CD14-positive monocyte (primary cell): ENCODE measurements around the gene GCA. TPM values are rescaled to one million over a fixed set of nuclear protein-coding genes. Genes with fewer than 3 reads are reported as not detected.

Source experiments
- DNase-seq, 3 donors: peaks; one replicate each; pipeline ENCODE4 v3.0.0-alpha.2; 2011 to 2022
- H2AFZ ChIP-seq: 2 replicates; pipeline ENCODE4 v1.6.0; 2012; ENCODE audit warnings: mild to moderate bottlenecking, low read depth, low read length, inconsistent platforms; ENCODE audit not compliant: insufficient read depth, poor library complexity, severe bottlenecking
- H3K27ac ChIP-seq, 2 donors: 1 replicate in 1 of 2; 2 replicates in 1 of 2; pipeline ENCODE4 v1.5.1; 2012 to 2013; ENCODE audit warnings: low read length in 2 of 2, control low read depth in 1 of 2, inconsistent platforms in 1 of 2, low read depth in 1 of 2, mild to moderate bottlenecking in 1 of 2
- H3K27me3 ChIP-seq, 2 donors: one replicate each; pipeline versions ENCODE4 v1.6.0 to v1.6.1; 2011 to 2013; ENCODE audit warnings: low read length in 2 of 2; ENCODE audit not compliant: control insufficient read depth in 2 of 2, insufficient read depth in 2 of 2
- H3K36me3 ChIP-seq, 2 donors: replicated peaks in 1 of 2; 1 replicate in 1 of 2; 2 replicates in 1 of 2; pipeline versions ENCODE4 v1.5.1 to v1.6.1; 2012 to 2013; ENCODE audit warnings: low read length in 2 of 2, control low read depth in 1 of 2, inconsistent platforms in 1 of 2, mild to moderate bottlenecking in 1 of 2; ENCODE audit not compliant: insufficient read depth in 2 of 2, control insufficient read depth in 1 of 2
- H3K4me1 ChIP-seq, 2 donors: 1 replicate in 1 of 2; 2 replicates in 1 of 2; pipeline versions ENCODE4 v1.5.1 to v1.6.1; 2012 to 2013; ENCODE audit warnings: low read length in 2 of 2, control low read depth in 1 of 2, inconsistent platforms in 1 of 2, mild to moderate bottlenecking in 1 of 2, moderate library complexity in 1 of 2; ENCODE audit not compliant: insufficient read depth in 2 of 2, control insufficient read depth in 1 of 2
- H3K4me2 ChIP-seq: replicated peaks from 2 replicates; pipeline ENCODE3; 2012; ENCODE audit warnings: low read length, moderate library complexity, mild to moderate bottlenecking; ENCODE audit not compliant: poor library complexity, severe bottlenecking; ENCODE audit errors: extremely low read depth
- H3K4me3 ChIP-seq, 3 experiments: fragments of 200-600 bp in 1 of 3; sonication (generic) in 1 of 3; replicated peaks in 1 of 3; 1 replicate in 2 of 3; 2 replicates in 1 of 3; pipeline ENCODE4 v1.5.1; 2011 to 2013; ENCODE audit warnings: low read length in 3 of 3, mild to moderate bottlenecking in 3 of 3, control low read depth in 2 of 3, low read depth in 2 of 3, inconsistent platforms in 1 of 3, moderate library complexity in 1 of 3
- H3K79me2 ChIP-seq: 2 replicates; pipeline ENCODE4 v1.6.0; 2012; ENCODE audit warnings: mild to moderate bottlenecking, control low read depth, inconsistent platforms, low read length, moderate library complexity; ENCODE audit not compliant: insufficient read depth
- H3K9ac ChIP-seq: 2 replicates; pipeline ENCODE4 v1.6.0; 2017; ENCODE audit warnings: low read length, mild to moderate bottlenecking; ENCODE audit not compliant: insufficient read depth, poor library complexity, severe bottlenecking
- H3K9me3 ChIP-seq, 2 donors: replicated peaks in 1 of 2; 1 replicate in 1 of 2; 2 replicates in 1 of 2; pipeline versions ENCODE4 v1.5.1 to v1.6.1; 2012 to 2013; ENCODE audit warnings: low read length in 2 of 2, control low read depth in 1 of 2; ENCODE audit not compliant: control insufficient read depth in 1 of 2, insufficient read depth in 1 of 2
- H4K20me1 ChIP-seq: 2 replicates; pipeline ENCODE4 v1.6.0; 2012; ENCODE audit warnings: mild to moderate bottlenecking, low read length, control low read depth, moderate library complexity; ENCODE audit not compliant: insufficient read depth
- H3K27ac Mint-ChIP-seq, 7 donors: one replicate each; pipeline ENCODE4 v1.8.0; 2020; ENCODE audit warnings: mild to moderate bottlenecking in 7 of 7, mixed read lengths in 7 of 7, moderate library complexity in 6 of 7, inconsistent platforms in 2 of 7
- H3K27me3 Mint-ChIP-seq, 3 donors: one replicate each; pipeline ENCODE4 v1.8.0; 2021 to 2022; ENCODE audit warnings: low read depth in 3 of 3, mild to moderate bottlenecking in 3 of 3, mixed read lengths in 3 of 3, moderate library complexity in 3 of 3, inconsistent platforms in 1 of 3
- H3K36me3 Mint-ChIP-seq, 2 donors: one replicate each; pipeline ENCODE4 v1.8.0; 2020; ENCODE audit warnings: mixed read lengths in 2 of 2, inconsistent platforms in 1 of 2, mild to moderate bottlenecking in 1 of 2
- H3K4me1 Mint-ChIP-seq: one replicate; pipeline ENCODE4 v1.8.0; 2020; ENCODE audit warnings: mild to moderate bottlenecking, mixed read lengths
- H3K4me3 Mint-ChIP-seq, 2 donors: one replicate each; pipeline ENCODE4 v1.8.0; 2020; ENCODE audit warnings: mild to moderate bottlenecking in 2 of 2, mixed read lengths in 2 of 2, moderate library complexity in 1 of 2
- H3K9me3 Mint-ChIP-seq, 7 donors: one replicate each; pipeline ENCODE4 v1.8.0; 2020 to 2022; ENCODE audit warnings: mixed read lengths in 7 of 7, mild to moderate bottlenecking in 6 of 7, moderate library complexity in 6 of 7, inconsistent platforms in 2 of 7
- whole genome bisulfite sequencing: methylation state at CpG from one replicate; pipeline ENCODE4 v1.1.5; 2013; ENCODE audit warnings: missing lambda C conversion rate; ENCODE audit not compliant: insufficient coverage; 5-methylcytosine and 5-hydroxymethylcytosine counted together
- intact Hi-C, 2 donors: fragments of 100-400 bp; cut with micrococcal nuclease; formaldehyde crosslinking; loops; one replicate each; pipeline versions ENCODE4 v1.15.0 to v1.15.1; 2023
- polyA plus RNA-seq, 3 donors: library from polyadenylated mRNA; depleted of rRNA in 1 of 3; unstranded in 2 of 3; stranded (reverse) in 1 of 3; fragments of 300-500 nt in 2 of 3; fragments of >200 nt in 1 of 3; fragmentation: Illumina TruSeq in 2 of 3; gene quantifications; 1 replicate in 2 of 3; 2 replicates in 1 of 3; pipeline ENCODE4 v1.2.3, GENCODE V29; 2012 to 2021
- TF ChIP-seq, protein P1 (sequence below): fragments of 200-600 bp; IDR thresholded peaks from one replicate; pipeline ENCODE4 v1.8.0; 2022; ENCODE audit warnings: antibody characterized with exemption, mild to moderate bottlenecking

GCA gene
- polyA plus RNA-seq, 3 donors, result 129 to 441 (median 400) TPM

DNA sequence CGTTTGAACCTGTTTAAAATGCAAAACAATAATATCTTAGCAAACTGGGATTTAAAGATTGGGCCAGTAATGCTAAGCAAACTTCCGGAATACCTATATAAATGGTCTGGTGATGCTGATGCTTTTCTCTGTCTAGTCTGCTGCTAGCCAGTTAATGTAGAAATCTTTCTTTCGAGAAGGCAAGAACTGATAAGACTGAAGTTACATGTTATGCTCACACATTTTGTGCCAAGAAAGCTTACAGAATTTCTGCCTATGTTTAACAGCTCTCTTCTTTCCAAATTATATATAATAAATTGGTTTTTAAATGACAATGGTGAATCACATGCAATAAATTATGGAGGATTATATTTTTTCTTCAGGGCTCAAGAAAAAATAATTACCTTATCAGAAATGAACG is 37.9 kb downstream of the GCA start:
- Mint-ChIP-seq H3K4me1 (peaks cover 2% of the 10 kb centered on the region), H3K9me3 (no peaks in the 10 kb centered on the region), H3K4me3 (no peak overlapping the region), H3K27me3 (peaks cover 0 to 2% (median 2%) of the 10 kb centered on the region in 3 donors), H3K36me3 (no peaks in the 10 kb centered on the region), H3K27ac (no peak overlapping the region)
- Histone ChIP-seq H3K27ac (no peak overlapping the region), H3K4me2 (no peak overlapping the region), H3K9ac (no peak overlapping the region), H2AFZ (no peak overlapping the region), H3K4me1 (no peaks in the 10 kb centered on the region), H4K20me1 (no peaks in the 10 kb centered on the region), H3K36me3 (no peaks in the 10 kb centered on the region), H3K27me3 (no peaks in the 10 kb centered on the region), H3K79me2 (no peaks in the 10 kb centered on the region), H3K4me3 (no peak overlapping the region), H3K9me3 (no peaks in the 10 kb centered on the region)
- DNase-seq, result no peak
- TF ChIP-seq, protein P1, sequence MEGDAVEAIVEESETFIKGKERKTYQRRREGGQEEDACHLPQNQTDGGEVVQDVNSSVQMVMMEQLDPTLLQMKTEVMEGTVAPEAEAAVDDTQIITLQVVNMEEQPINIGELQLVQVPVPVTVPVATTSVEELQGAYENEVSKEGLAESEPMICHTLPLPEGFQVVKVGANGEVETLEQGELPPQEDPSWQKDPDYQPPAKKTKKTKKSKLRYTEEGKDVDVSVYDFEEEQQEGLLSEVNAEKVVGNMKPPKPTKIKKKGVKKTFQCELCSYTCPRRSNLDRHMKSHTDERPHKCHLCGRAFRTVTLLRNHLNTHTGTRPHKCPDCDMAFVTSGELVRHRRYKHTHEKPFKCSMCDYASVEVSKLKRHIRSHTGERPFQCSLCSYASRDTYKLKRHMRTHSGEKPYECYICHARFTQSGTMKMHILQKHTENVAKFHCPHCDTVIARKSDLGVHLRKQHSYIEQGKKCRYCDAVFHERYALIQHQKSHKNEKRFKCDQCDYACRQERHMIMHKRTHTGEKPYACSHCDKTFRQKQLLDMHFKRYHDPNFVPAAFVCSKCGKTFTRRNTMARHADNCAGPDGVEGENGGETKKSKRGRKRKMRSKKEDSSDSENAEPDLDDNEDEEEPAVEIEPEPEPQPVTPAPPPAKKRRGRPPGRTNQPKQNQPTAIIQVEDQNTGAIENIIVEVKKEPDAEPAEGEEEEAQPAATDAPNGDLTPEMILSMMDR, result no peak
- WGBS, result no CpG with 5 or more reads among the region's 4 CpGs
- intact Hi-C loops, result no loop called here

DNA sequence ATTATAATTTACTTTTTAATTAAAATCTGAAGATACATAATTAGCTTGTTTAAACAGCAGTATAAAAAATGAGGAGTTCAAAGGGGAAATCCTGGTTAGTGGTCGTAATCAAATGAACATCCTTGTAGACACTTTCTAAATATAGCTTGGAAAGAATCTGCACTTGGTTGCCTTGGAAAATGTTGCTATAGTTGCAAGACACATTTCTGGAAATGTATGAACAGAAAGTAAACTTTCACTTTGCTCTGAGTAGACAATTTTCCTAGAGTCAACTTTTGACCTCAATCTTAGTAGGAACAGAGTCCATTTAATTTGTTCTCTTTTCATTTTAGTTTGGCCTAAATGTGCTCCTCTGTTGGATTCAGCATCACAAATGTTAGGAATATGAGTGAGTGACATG is 38.3 kb downstream of the GCA start:
- WGBS, result no CpG with 5 or more reads among the region's 1 CpG
- H3K4me1 Mint-ChIP-seq, result peaks cover 2% of the 10 kb centered on the region
- no peak for DNase-seq

More for the DNA sequence above, 38.3 kb downstream of the GCA start:
- Mint-ChIP-seq H3K9me3 (no peaks in the 10 kb centered on the region), H3K36me3 (no peaks in the 10 kb centered on the region), H3K27ac (no peak overlapping the region), H3K4me3 (no peak overlapping the region), H3K27me3 (peaks cover 0 to 2% (median 2%) of the 10 kb centered on the region in 3 donors)
- TF ChIP-seq, protein P1, result no peak
- Histone ChIP-seq H4K20me1 (no peaks in the 10 kb centered on the region), H3K36me3 (no peaks in the 10 kb centered on the region), H3K27ac (no peak overlapping the region), H3K4me2 (no peak overlapping the region), H3K27me3 (no peaks in the 10 kb centered on the region), H2AFZ (no peak overlapping the region), H3K4me3 (no peak overlapping the region), H3K79me2 (no peaks in the 10 kb centered on the region), H3K9me3 (no peaks in the 10 kb centered on the region), H3K9ac (no peak overlapping the region), H3K4me1 (no peaks in the 10 kb centered on the region)
- intact Hi-C loops, result no loop called here
